WTC11 (cell line): Measurements from ENCODE around the gene RASGEF1C. TPM values are rescaled to one million over a fixed set of nuclear protein-coding genes. Genes with fewer than 3 reads are reported as not detected.

Experiments used
- ATAC-seq: fragments of 200-7000 bp; cut with Tn5 transposase; 2 replicates; pipeline ENCODE4 v1.10.0; 2021; ENCODE audit warnings: mild to moderate bottlenecking, moderate library complexity
- CTCF ChIA-PET: fragments of 300-600 bp; sonication (Branson Sonifier 250); formaldehyde crosslinking; loops from one replicate; lab custom pipeline; 2021; ENCODE audit warnings: antibody characterized with exemption; lab: Charles Lee
- POLR2A ChIA-PET: fragments of 350-600 bp; sonication (Branson Sonifier 250); formaldehyde crosslinking; loops from one replicate; lab custom pipeline; 2021; ENCODE audit warnings: antibody characterized with exemption; lab: Charles Lee
- DNase-seq: peaks from one replicate; pipeline ENCODE4 v3.0.0; 2021; ENCODE audit warnings: low spot score
- H3K27ac Mint-ChIP-seq: 2 replicates; pipeline ENCODE4 v1.8.0; 2021; ENCODE audit warnings: mixed read lengths
- H3K27me3 Mint-ChIP-seq: 2 replicates; pipeline ENCODE4 v1.8.0; 2021; ENCODE audit warnings: low read depth, mild to moderate bottlenecking, moderate library complexity, mixed read lengths
- H3K36me3 Mint-ChIP-seq: 2 replicates; pipeline ENCODE4 v1.8.0; 2021; ENCODE audit warnings: mixed read lengths
- H3K4me1 Mint-ChIP-seq: 2 replicates; pipeline ENCODE4 v1.8.0; 2022; ENCODE audit warnings: mixed read lengths
- H3K4me3 Mint-ChIP-seq: 2 replicates; pipeline ENCODE4 v1.8.0; 2021; ENCODE audit warnings: mild to moderate bottlenecking, moderate library complexity, mixed read lengths
- H3K9me3 Mint-ChIP-seq: 2 replicates; pipeline ENCODE4 v1.8.0; 2021; ENCODE audit warnings: mixed read lengths
- ATF1 ChIP-seq: sonication (generic); formaldehyde crosslinking; IDR thresholded peaks from 2 replicates; pipeline ENCODE4 v1.8.1; 2023; ENCODE audit warnings: mild to moderate bottlenecking, moderate library complexity, missing genetic modification reagents
- FOXP1 ChIP-seq: sonication (generic); formaldehyde crosslinking; IDR thresholded peaks from 2 replicates; pipeline ENCODE4 v1.8.0; 2022; ENCODE audit warnings: missing genetic modification reagents, mild to moderate bottlenecking, moderate library complexity, borderline replicate concordance
- GABPB1 ChIP-seq: sonication (generic); formaldehyde crosslinking; IDR thresholded peaks from 2 replicates; pipeline ENCODE4 v1.8.1; 2023; ENCODE audit warnings: mild to moderate bottlenecking, missing genetic modification reagents
- HMGA2 ChIP-seq: fragments of 250-450 bp; sonication (Bioruptor Pico); IDR thresholded peaks from 2 replicates; pipeline ENCODE4 v1.4.0; 2021; ENCODE audit warnings: mild to moderate bottlenecking, moderate library complexity
- IRF2 ChIP-seq: sonication (generic); formaldehyde crosslinking; IDR thresholded peaks from 2 replicates; pipeline ENCODE4 v1.8.0; 2022; ENCODE audit warnings: low read depth, missing genetic modification reagents, borderline replicate concordance
- MXD4 ChIP-seq: fragments of 250-450 bp; sonication (Bioruptor Pico); IDR thresholded peaks from 2 replicates; pipeline ENCODE4 v1.8.0; 2021; ENCODE audit warnings: mild to moderate bottlenecking, moderate library complexity, borderline replicate concordance
- NFYB ChIP-seq: sonication (generic); formaldehyde crosslinking; conservative IDR thresholded peaks from 2 replicates; pipeline ENCODE4 v1.8.0; 2022; ENCODE audit warnings: low read depth, missing genetic modification reagents
- NR1H2 ChIP-seq: sonication (generic); formaldehyde crosslinking; IDR thresholded peaks from 2 replicates; pipeline ENCODE4 v1.9.0; 2021; ENCODE audit warnings: mild to moderate bottlenecking, moderate library complexity, missing genetic modification reagents
- RELA ChIP-seq: sonication (generic); formaldehyde crosslinking; IDR thresholded peaks from 2 replicates; pipeline ENCODE4 v1.8.1; 2022; ENCODE audit warnings: missing genetic modification reagents, mild to moderate bottlenecking, borderline replicate concordance
- TEAD1 ChIP-seq: sonication (generic); formaldehyde crosslinking; IDR thresholded peaks from 2 replicates; pipeline ENCODE4 v1.8.0; 2022; ENCODE audit warnings: mild to moderate bottlenecking, missing genetic modification reagents
- TP53 ChIP-seq: sonication (generic); formaldehyde crosslinking; IDR thresholded peaks from 2 replicates; pipeline ENCODE4 v1.8.1; 2023; ENCODE audit warnings: mild to moderate bottlenecking, missing genetic modification reagents
- USF2 ChIP-seq: sonication (generic); formaldehyde crosslinking; IDR thresholded peaks from 2 replicates; pipeline ENCODE4 v1.8.1; 2023; ENCODE audit warnings: mild to moderate bottlenecking, missing genetic modification reagents, moderate library complexity
- ZBTB21 ChIP-seq: sonication (generic); formaldehyde crosslinking; IDR thresholded peaks from 2 replicates; pipeline ENCODE4 v1.8.1; 2023; ENCODE audit warnings: mild to moderate bottlenecking, missing genetic modification reagents, borderline replicate concordance
- ZMAT4 ChIP-seq: fragments of 250-450 bp; sonication (Bioruptor Pico); IDR thresholded peaks from 2 replicates; pipeline ENCODE4 v1.9.0; 2021; ENCODE audit warnings: mild to moderate bottlenecking
- ZNF138 ChIP-seq: sonication (generic); formaldehyde crosslinking; conservative IDR thresholded peaks from 2 replicates; pipeline ENCODE4 v1.8.1; 2022; ENCODE audit warnings: mild to moderate bottlenecking, moderate library complexity, missing genetic modification reagents
- ZNF232 ChIP-seq: sonication (generic); formaldehyde crosslinking; IDR thresholded peaks from 2 replicates; pipeline ENCODE4 v1.8.0; 2022; ENCODE audit warnings: mild to moderate bottlenecking, missing genetic modification reagents
- ZNF425 ChIP-seq: fragments of 250-450 bp; sonication (Bioruptor Pico); conservative IDR thresholded peaks from 2 replicates; pipeline ENCODE4 v1.9.0; 2021; ENCODE audit warnings: mild to moderate bottlenecking
- total RNA-seq: library from RNA; stranded (reverse); gene quantifications from 3 replicates; pipeline ENCODE4 v1.2.3, GENCODE V29; 2021
- TF ChIP-seq, protein P1 (sequence below): sonication (generic); formaldehyde crosslinking; IDR thresholded peaks from 2 replicates; pipeline ENCODE4 v1.8.1; 2023; ENCODE audit warnings: mild to moderate bottlenecking, missing genetic modification reagents, moderate library complexity
- TF ChIP-seq, protein P2 (sequence below): sonication (generic); formaldehyde crosslinking; IDR thresholded peaks from 2 replicates; pipeline ENCODE4 v1.8.0; 2022; ENCODE audit warnings: mild to moderate bottlenecking, missing genetic modification reagents
- TF ChIP-seq, protein P3 (sequence below): sonication (generic); formaldehyde crosslinking; IDR thresholded peaks from 2 replicates; pipeline ENCODE4 v1.8.1; 2023; ENCODE audit warnings: mild to moderate bottlenecking, missing genetic modification reagents, borderline replicate concordance

The RASGEF1C gene
- total RNA-seq, 1 experiment from 2014 or later = 0.96 TPM

DNA sequence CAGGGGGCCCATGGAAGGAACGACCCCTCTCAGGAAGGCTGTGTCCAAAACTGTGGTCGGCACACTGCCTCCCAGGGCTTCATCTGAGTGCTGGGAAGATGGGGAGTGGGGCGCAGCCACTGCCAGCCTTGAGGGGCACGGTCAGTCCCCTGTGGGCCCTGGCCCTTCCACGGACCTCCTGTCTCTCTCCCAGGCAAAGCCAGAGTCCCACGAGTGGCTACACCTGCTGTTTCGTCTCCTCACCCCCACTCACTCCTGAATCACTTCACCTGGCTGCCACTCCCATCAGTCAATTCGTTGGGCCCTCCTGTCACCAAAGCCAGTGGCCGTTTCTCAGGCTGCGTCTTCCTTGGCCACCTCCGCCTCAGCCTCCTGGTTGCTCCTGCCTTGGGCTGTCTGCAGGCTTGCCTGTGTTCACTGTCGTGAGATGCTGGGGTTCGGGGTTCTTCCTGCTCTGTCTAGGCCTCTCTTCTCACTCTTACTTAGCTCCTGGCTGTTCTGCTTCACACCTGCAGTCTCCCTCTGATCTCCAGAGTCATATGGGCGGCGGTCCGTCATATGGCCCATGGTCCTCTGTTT is 78.6 kb downstream of the RASGEF1C start:
- no peak for TF ChIP-seq USF2 (CRISPR knock-in tag)
- no peak for TF ChIP-seq GABPB1 (CRISPR knock-in tag)
- TF ChIP-seq, protein P1, sequence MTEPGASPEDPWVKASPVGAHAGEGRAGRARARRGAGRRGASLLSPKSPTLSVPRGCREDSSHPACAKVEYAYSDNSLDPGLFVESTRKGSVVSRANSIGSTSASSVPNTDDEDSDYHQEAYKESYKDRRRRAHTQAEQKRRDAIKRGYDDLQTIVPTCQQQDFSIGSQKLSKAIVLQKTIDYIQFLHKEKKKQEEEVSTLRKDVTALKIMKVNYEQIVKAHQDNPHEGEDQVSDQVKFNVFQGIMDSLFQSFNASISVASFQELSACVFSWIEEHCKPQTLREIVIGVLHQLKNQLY (CRISPR knock-in tag) = no peak
- no peak for TF ChIP-seq RELA (CRISPR knock-in tag)
- TF ChIP-seq ZNF232 (CRISPR knock-in tag) = no peak
- TF ChIP-seq ATF1 (CRISPR knock-in tag) = no peak
- no peak for TF ChIP-seq ZNF425
- TF ChIP-seq TEAD1 (CRISPR knock-in tag) = no peak
- no peak for TF ChIP-seq ZMAT4 (CRISPR knock-in tag)
- TF ChIP-seq ZNF138 (CRISPR knock-in tag) = no peak
- no peak for TF ChIP-seq ZBTB21 (CRISPR knock-in tag)
- no peak for TF ChIP-seq TP53 (CRISPR knock-in tag)
- no peak for TF ChIP-seq MXD4 (CRISPR knock-in tag)
- TF ChIP-seq, protein P2, sequence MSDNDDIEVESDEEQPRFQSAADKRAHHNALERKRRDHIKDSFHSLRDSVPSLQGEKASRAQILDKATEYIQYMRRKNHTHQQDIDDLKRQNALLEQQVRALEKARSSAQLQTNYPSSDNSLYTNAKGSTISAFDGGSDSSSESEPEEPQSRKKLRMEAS (CRISPR knock-in tag) = no peak
- TF ChIP-seq NR1H2 (CRISPR knock-in tag) = no peak
- no peak for TF ChIP-seq NFYB (CRISPR knock-in tag)
- TF ChIP-seq, protein P3, sequence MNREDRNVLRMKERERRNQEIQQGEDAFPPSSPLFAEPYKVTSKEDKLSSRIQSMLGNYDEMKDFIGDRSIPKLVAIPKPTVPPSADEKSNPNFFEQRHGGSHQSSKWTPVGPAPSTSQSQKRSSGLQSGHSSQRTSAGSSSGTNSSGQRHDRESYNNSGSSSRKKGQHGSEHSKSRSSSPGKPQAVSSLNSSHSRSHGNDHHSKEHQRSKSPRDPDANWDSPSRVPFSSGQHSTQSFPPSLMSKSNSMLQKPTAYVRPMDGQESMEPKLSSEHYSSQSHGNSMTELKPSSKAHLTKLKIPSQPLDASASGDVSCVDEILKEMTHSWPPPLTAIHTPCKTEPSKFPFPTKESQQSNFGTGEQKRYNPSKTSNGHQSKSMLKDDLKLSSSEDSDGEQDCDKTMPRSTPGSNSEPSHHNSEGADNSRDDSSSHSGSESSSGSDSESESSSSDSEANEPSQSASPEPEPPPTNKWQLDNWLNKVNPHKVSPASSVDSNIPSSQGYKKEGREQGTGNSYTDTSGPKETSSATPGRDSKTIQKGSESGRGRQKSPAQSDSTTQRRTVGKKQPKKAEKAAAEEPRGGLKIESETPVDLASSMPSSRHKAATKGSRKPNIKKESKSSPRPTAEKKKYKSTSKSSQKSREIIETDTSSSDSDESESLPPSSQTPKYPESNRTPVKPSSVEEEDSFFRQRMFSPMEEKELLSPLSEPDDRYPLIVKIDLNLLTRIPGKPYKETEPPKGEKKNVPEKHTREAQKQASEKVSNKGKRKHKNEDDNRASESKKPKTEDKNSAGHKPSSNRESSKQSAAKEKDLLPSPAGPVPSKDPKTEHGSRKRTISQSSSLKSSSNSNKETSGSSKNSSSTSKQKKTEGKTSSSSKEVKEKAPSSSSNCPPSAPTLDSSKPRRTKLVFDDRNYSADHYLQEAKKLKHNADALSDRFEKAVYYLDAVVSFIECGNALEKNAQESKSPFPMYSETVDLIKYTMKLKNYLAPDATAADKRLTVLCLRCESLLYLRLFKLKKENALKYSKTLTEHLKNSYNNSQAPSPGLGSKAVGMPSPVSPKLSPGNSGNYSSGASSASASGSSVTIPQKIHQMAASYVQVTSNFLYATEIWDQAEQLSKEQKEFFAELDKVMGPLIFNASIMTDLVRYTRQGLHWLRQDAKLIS (CRISPR knock-in tag) = no peak
- no peak for TF ChIP-seq FOXP1 (CRISPR knock-in tag)
- no peak for TF ChIP-seq HMGA2
- no peak for TF ChIP-seq IRF2
- TF ChIP-seq, all 79 proteins: peak for 0
- H3K27me3 Mint-ChIP-seq = peaks cover 3% of the 10 kb centered on the region; the same call in 1 of the 2 replicates
- DNase-seq (no peak), ATAC-seq (no peak)
- peaks cover 6% of the 10 kb centered on the region; the same call in 1 of the 2 replicates for H3K4me1 Mint-ChIP-seq
- no peaks in the 10 kb centered on the region for H3K36me3 Mint-ChIP-seq
- ChIA-PET POLR2A (no interaction called here), CTCF (no interaction called here)
- 0 out of 2 replicates have a peak overlapping the region, but pooled peaks have one; percentile 3 for H3K27ac Mint-ChIP-seq
- no peaks in the 10 kb centered on the region for H3K9me3 Mint-ChIP-seq
- no peak overlapping the region for H3K4me3 Mint-ChIP-seq
